K562 (cell line): Measurements from ENCODE around the gene GLMP. TPM values are rescaled to one million over a fixed set of nuclear protein-coding genes. Genes with fewer than 3 reads are reported as not detected.

Source experiments
- CBFB ChIP-seq: sonication (generic); formaldehyde crosslinking; IDR thresholded peaks from 2 replicates; pipeline ENCODE4 v1.4.0; 2020; ENCODE audit warnings: mild to moderate bottlenecking, missing genetic modification reagents
- CHD7 ChIP-seq: fragments of 200-600 bp; sonication (generic); IDR thresholded peaks from one replicate; pipeline ENCODE4 v1.6.1; 2012; ENCODE audit warnings: mild to moderate bottlenecking, low read depth, low read length, inconsistent platforms
- GATAD2B ChIP-seq: fragments of 450-650 bp; IDR thresholded peaks from 2 replicates; pipeline ENCODE4 v1.6.1; 2017; ENCODE audit warnings: mild to moderate bottlenecking, borderline replicate concordance
- KDM2B ChIP-seq: fragments of 250-450 bp; sonication (Bioruptor Pico); IDR thresholded peaks from 2 replicates; pipeline ENCODE4 v1.8.0; 2021; ENCODE audit warnings: mild to moderate bottlenecking, moderate library complexity
- MBD2 ChIP-seq: sonication (generic); IDR thresholded peaks from 2 replicates; pipeline ENCODE4 v1.6.1; 2016; ENCODE audit warnings: low read depth, borderline replicate concordance
- SAP30 ChIP-seq: fragments of 200-600 bp; sonication (generic); IDR thresholded peaks from 2 replicates; pipeline ENCODE4 v1.6.1; 2012; ENCODE audit warnings: borderline replicate concordance, low read depth, mild to moderate bottlenecking, moderate library complexity, low read length, control low read depth, inconsistent platforms; ENCODE audit not compliant: insufficient read depth, poor library complexity, severe bottlenecking
- SMAD2 ChIP-seq: fragments of 150-350 bp; IDR thresholded peaks from 2 replicates; pipeline ENCODE4 v1.6.1; 2014; ENCODE audit warnings: low read depth, mild to moderate bottlenecking, low read length
- ZBTB11 ChIP-seq, 3 experiments: fragments of 200-800 bp in 1 of 3; fragments of 250-450 bp in 1 of 3; fragments of 450-650 bp in 1 of 3; sonication (Bioruptor Pico) in 1 of 3; sonication (Bioruptor generic) in 1 of 3; formaldehyde crosslinking in 1 of 3; IDR thresholded peaks; 2 replicates each; pipeline versions ENCODE4 v1.6.1 to v1.8.0; 2016 to 2022; ENCODE audit warnings: mild to moderate bottlenecking in 2 of 3, missing genetic modification characterization in 2 of 3, missing compliant biosample characterization in 1 of 3, moderate library complexity in 1 of 3
- ZC3H11A ChIP-seq: IDR thresholded peaks from 2 replicates; pipeline ENCODE4 v1.6.1; 2012; ENCODE audit warnings: low read depth, low read length, improper control_type of control experiment
- ZNF354B ChIP-seq: fragments of 250-450 bp; sonication (Bioruptor Pico); IDR thresholded peaks from 2 replicates; pipeline ENCODE4 v1.4.0; 2020
- ZNF561 ChIP-seq: fragments of 450-650 bp; formaldehyde crosslinking; conservative IDR thresholded peaks from 2 replicates; pipeline ENCODE4 v1.4.0; 2020; ENCODE audit warnings: mild to moderate bottlenecking, moderate library complexity
- ZNF589 ChIP-seq: fragments of 200-800 bp; sonication (Bioruptor generic); IDR thresholded peaks from 2 replicates; pipeline ENCODE4 v1.6.1; 2016; ENCODE audit warnings: low read depth, missing genetic modification characterization, missing compliant biosample characterization
- polyA plus RNA-seq, 8 experiments: library from polyadenylated mRNA; depleted of rRNA in 4 of 8; stranded (reverse) in 5 of 8; unstranded in 3 of 8; fragments of >200 nt; fragmentation: Nextera tagmentation in 2 of 8; fragmentation: Illumina TruSeq in 1 of 8; extraction: Ambion mirVana in 2 of 8; extraction: Trizol in 1 of 8; gene quantifications; 2 replicates each; pipeline versions ENCODE4 v1.2.1 to v1.2.3, GENCODE V29; 2011 to 2014; ENCODE audit warnings: inconsistent platforms in 1 of 8, missing spikeins in 1 of 8
- total RNA-seq, 7 experiments: library from RNA; depleted of rRNA in 6 of 7; stranded (reverse); fragments of >200 nt in 6 of 7; fragmentation: Illumina TruSeq in 2 of 7; extraction: Trizol in 2 of 7; gene quantifications; 2 replicates each; pipeline versions ENCODE4 v1.2.1 to v1.2.3, GENCODE V29; 2011 to 2021; ENCODE audit warnings: low replicate concordance in 1 of 7

Gene GLMP
- total and polyA plus RNA-seq, 9 of the 15 experiments (the other 6 are each of a cell fraction or from before 2014, with no cell fraction given): 8.3 to 28.2 (median 22.4) TPM

GRCh38 chr1:156338180-156338976 is 42.9 kb upstream of the GLMP start, which contains the start of the genes CCT3 and TSACC (continued):
- TF ChIP-seq ZBTB11 (CRISPR knock-in tag; IDR thresholded peaks at IDR 0.05) (peak in 1 of 3 experiments; percentile 78; a peak in 2 of 6 replicates), ZNF561 (CRISPR knock-in tag) (no peak), ZNF354B (CRISPR knock-in tag) (no peak), GATAD2B (no peak), MBD2 (peak; percentile 98), ZC3H11A (no peak), SMAD2 (no peak), CHD7 (no peak), KDM2B (0 out of 2 replicates have a peak, but pooled peaks have one; percentile 18), ZNF589 (CRISPR knock-in tag) (no peak), CBFB (CRISPR knock-in tag) (peak; percentile 82; the same call in 1 of the 2 replicates), SAP30 (no peak)
